ENCODE results near the gene PPFIBP2. TPM values are rescaled to one million over a fixed set of nuclear protein-coding genes. Genes with fewer than 3 reads are reported as not detected.

PPFIBP2 gene
- total RNA-seq, 1 experiment from 2014 or later, result 5.7 TPM

- Histone ChIP-seq H3K4me3 (replicated peaks in 1 of 2; ENCODE audit: low read depth in 1 of 2, low read length in 2 of 2) (no peak overlapping the region), H3K36me3 (ENCODE audit: control insufficient read depth in 1 of 2, insufficient read depth in 2 of 2, low read length in 2 of 2) (no peaks in the 10 kb centered on the region), H3K79me2 (ENCODE audit: insufficient read depth, low read length) (no peaks in the 10 kb centered on the region), H3K27ac (ENCODE audit: low read depth, low read length) (no peak overlapping the region), H3K4me1 (ENCODE audit: control insufficient read depth in 1 of 2, insufficient read depth in 2 of 2, low read length in 2 of 2) (peaks cover 17 to 36% of the 10 kb centered on the region in 2 experiments; a peak in 3 of 4 replicates), H3K4me2 (ENCODE audit: low read length) (no peak overlapping the region), H3K27me3 (ENCODE audit: insufficient read depth, low read length) (no peaks in the 10 kb centered on the region), H2AFZ (ENCODE audit: low read depth, low read length, poor library complexity, severe bottlenecking) (no peak overlapping the region), H3K9ac (ENCODE audit: low read length) (no peak overlapping the region), H3K9me3 (ENCODE audit: control insufficient read depth in 1 of 2, insufficient read depth in 1 of 2, low read depth in 1 of 2, low read length in 2 of 2) (no peaks in the 10 kb centered on the region), H4K20me1 (ENCODE audit: insufficient read depth) (no peaks in the 10 kb centered on the region), H3K9me2 (ENCODE audit: insufficient read depth) (no peaks in the 10 kb centered on the region)
- intact Hi-C loops (cut with micrococcal nuclease), result no loop called here
- RAD21 ChIA-PET (ENCODE audit: low non-redundant PET in 1 of 2, low total read pairs in 2 of 2, uncharacterized antibody in 2 of 2, unreplicated experiment in 2 of 2), result interaction anchor here in 1 of 2 experiments (0.7 kb wide), 1 partner anchor 35 kb away, joined by 3 read pairs; no protein-coding TSS in a partner anchor
- DNase-seq (ENCODE audit: low read depth, low spot score), result no peak
- CTCF ChIA-PET, result no interaction called here
- ATAC-seq, result no peak
- POLR2A ChIA-PET, result no interaction called here
- no TSS peak for BruUV-seq (replicated peaks)
- TF ChIP-seq FOSL1 (IDR thresholded peaks at IDR 0.05; ENCODE audit: low read depth), result no peak
- TF ChIP-seq POLR2AphosphoS5 (IDR thresholded peaks at IDR 0.05; ENCODE audit: low read depth, low read length), result no peak
- no peak for TF ChIP-seq POLR2A (IDR thresholded peaks at IDR 0.05; ENCODE audit: borderline replicate concordance, extremely low read depth, insufficient read depth, insufficient read length)
- TF ChIP-seq YY1 (IDR thresholded peaks at IDR 0.05; ENCODE audit: extremely low read depth, insufficient replicate concordance, low read depth, low read length), result no peak
- TF ChIP-seq EGR1 (IDR thresholded peaks at IDR 0.05; ENCODE audit: low read depth), result no peak
- no peak for TF ChIP-seq TCF7L2 (IDR thresholded peaks at IDR 0.05; ENCODE audit: borderline replicate concordance, extremely low read depth, insufficient read depth, insufficient read length)
- TF ChIP-seq SP1 (IDR thresholded peaks at IDR 0.05; ENCODE audit: low read depth), result no peak
Measured at GRCh38 chr11:7606496-7606895, 92.7 kb downstream of the PPFIBP2 start.

- DNase-seq (ENCODE audit: low read depth, low spot score) (no peak), ATAC-seq (no peak)
- no peaks in the 10 kb centered on the region for H3K27me3 ChIP-seq (ENCODE audit: insufficient read depth, low read length)
- no peak overlapping the region for H2AFZ ChIP-seq (ENCODE audit: low read depth, low read length, poor library complexity, severe bottlenecking)
- no peak overlapping the region for H3K27ac ChIP-seq (ENCODE audit: low read depth, low read length)
- no peak overlapping the region for H3K9ac ChIP-seq (ENCODE audit: low read length)
- no peaks in the 10 kb centered on the region for H3K9me3 ChIP-seq (ENCODE audit: control insufficient read depth in 1 of 2, insufficient read depth in 1 of 2, low read depth in 1 of 2, low read length in 2 of 2)
- BruUV-seq (replicated peaks), result no TSS peak
- TF ChIP-seq SIN3A (IDR thresholded peaks at IDR 0.05; ENCODE audit: low read depth) (no peak), CBX3 (IDR thresholded peaks at IDR 0.05; ENCODE audit: low read depth) (no peak), ELF1 (IDR thresholded peaks at IDR 0.05; ENCODE audit: borderline replicate concordance, low read depth) (no peak), YY1 (IDR thresholded peaks at IDR 0.05; ENCODE audit: extremely low read depth, insufficient replicate concordance, low read depth, low read length) (no peak), POLR2AphosphoS5 (IDR thresholded peaks at IDR 0.05; ENCODE audit: low read depth, low read length) (no peak), ZBTB33 (IDR thresholded peaks at IDR 0.05; ENCODE audit: extremely low read depth, insufficient replicate concordance, low read length) (no peak), SP1 (IDR thresholded peaks at IDR 0.05; ENCODE audit: low read depth) (no peak), TCF7L2 (IDR thresholded peaks at IDR 0.05; ENCODE audit: borderline replicate concordance, extremely low read depth, insufficient read depth, insufficient read length) (no peak), FOSL1 (IDR thresholded peaks at IDR 0.05; ENCODE audit: low read depth) (no peak), ZNF274 (IDR thresholded peaks at IDR 0.05; ENCODE audit: low read depth, low read length) (no peak), RAD21 (IDR thresholded peaks at IDR 0.05; ENCODE audit: low read depth) (no peak), JUND (IDR thresholded peaks at IDR 0.05) (no peak), ATF3 (IDR thresholded peaks at IDR 0.05) (no peak), MAX (IDR thresholded peaks at IDR 0.05) (no peak), POLR2A (IDR thresholded peaks at IDR 0.05; ENCODE audit: borderline replicate concordance, extremely low read depth, insufficient read depth, insufficient read length) (no peak)
- no peak overlapping the region for H3K4me2 ChIP-seq (ENCODE audit: low read length)
- no peak overlapping the region for H3K4me3 ChIP-seq (replicated peaks in 1 of 2; ENCODE audit: low read depth in 1 of 2, low read length in 2 of 2)
- no peaks in the 10 kb centered on the region for H4K20me1 ChIP-seq (ENCODE audit: insufficient read depth)
- H3K4me1 ChIP-seq (ENCODE audit: control insufficient read depth in 1 of 2, insufficient read depth in 2 of 2, low read length in 2 of 2), result peaks cover 17 to 25% of the 10 kb centered on the region in 2 experiments; a peak in 3 of 4 replicates
- no peaks in the 10 kb centered on the region for H3K79me2 ChIP-seq (ENCODE audit: insufficient read depth, low read length)
- H3K9me2 ChIP-seq (ENCODE audit: insufficient read depth), result no peaks in the 10 kb centered on the region
- RAD21 ChIA-PET (ENCODE audit: low non-redundant PET in 1 of 2, low total read pairs in 2 of 2, uncharacterized antibody in 2 of 2, unreplicated experiment in 2 of 2), result no interaction called here
- POLR2A ChIA-PET, result no interaction called here
- intact Hi-C loops (cut with micrococcal nuclease), result no loop called here
- CTCF ChIA-PET, result no interaction called here
- no peaks in the 10 kb centered on the region for H3K36me3 ChIP-seq (ENCODE audit: control insufficient read depth in 1 of 2, insufficient read depth in 2 of 2, low read length in 2 of 2)
Measured at GRCh38 chr11:7609015-7609414, 95.2 kb downstream of the PPFIBP2 start.

All from HCT116 (cell line).